Vagina (tissue), 2 donors: ENCODE results near the gene STON2.

Experiments used
- POLR2A ChIP-seq, 2 donors: fragments of 450-650 bp; IDR thresholded peaks; one replicate each; pipeline ENCODE4 v1.6.1; 2017; ENCODE audit warnings: antibody characterized with exemption in 2 of 2, mild to moderate bottlenecking in 2 of 2, moderate library complexity in 2 of 2
- TF ChIP-seq, protein P1 (sequence below), 3 experiments: fragments of 450-650 bp in 2 of 3; fragments of 200-600 bp in 1 of 3; sonication (generic) in 1 of 3; IDR thresholded peaks; one replicate each; pipeline ENCODE4 v1.5.1; 2017 to 2019; ENCODE audit warnings: antibody characterized with exemption in 3 of 3, mild to moderate bottlenecking in 2 of 3, moderate library complexity in 2 of 3

GRCh38 chr14:81340201-81340600, 59.9 kb downstream of the STON2 start:
- TF ChIP-seq, protein P1, sequence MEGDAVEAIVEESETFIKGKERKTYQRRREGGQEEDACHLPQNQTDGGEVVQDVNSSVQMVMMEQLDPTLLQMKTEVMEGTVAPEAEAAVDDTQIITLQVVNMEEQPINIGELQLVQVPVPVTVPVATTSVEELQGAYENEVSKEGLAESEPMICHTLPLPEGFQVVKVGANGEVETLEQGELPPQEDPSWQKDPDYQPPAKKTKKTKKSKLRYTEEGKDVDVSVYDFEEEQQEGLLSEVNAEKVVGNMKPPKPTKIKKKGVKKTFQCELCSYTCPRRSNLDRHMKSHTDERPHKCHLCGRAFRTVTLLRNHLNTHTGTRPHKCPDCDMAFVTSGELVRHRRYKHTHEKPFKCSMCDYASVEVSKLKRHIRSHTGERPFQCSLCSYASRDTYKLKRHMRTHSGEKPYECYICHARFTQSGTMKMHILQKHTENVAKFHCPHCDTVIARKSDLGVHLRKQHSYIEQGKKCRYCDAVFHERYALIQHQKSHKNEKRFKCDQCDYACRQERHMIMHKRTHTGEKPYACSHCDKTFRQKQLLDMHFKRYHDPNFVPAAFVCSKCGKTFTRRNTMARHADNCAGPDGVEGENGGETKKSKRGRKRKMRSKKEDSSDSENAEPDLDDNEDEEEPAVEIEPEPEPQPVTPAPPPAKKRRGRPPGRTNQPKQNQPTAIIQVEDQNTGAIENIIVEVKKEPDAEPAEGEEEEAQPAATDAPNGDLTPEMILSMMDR (IDR thresholded peaks at IDR 0.05), result no peak
- TF ChIP-seq POLR2A (IDR thresholded peaks at IDR 0.05), result no peak
